Pancreas (tissue), 10 donors: Measurements from ENCODE around the gene BCL7A. TPM values are rescaled to one million over a fixed set of nuclear protein-coding genes. Genes with fewer than 3 reads are reported as not detected.
A peak's percentile ranks its signal among the peaks of the same experiment; 100 is the strongest.

ENCODE experiments used
- ATAC-seq, 4 donors: fragments of 200-7000 bp; cut with Tn5 transposase; one replicate each; pipeline versions ENCODE4 v1.8.0 to v1.9.1; 2020; ENCODE audit warnings: mild to moderate bottlenecking in 4 of 4, moderate library complexity in 4 of 4
- DNase-seq, 6 donors: peaks; one replicate each; pipeline ENCODE4 v3.0.0-alpha.2; 2020
- FAIRE-seq: peaks from 2 replicates; lab custom pipeline; 2012; peaks lifted over from hg19 to GRCh38; lab: Jason Lieb, UNC
- H3K27ac ChIP-seq, 4 donors: fragments of 200-600 bp; sonication (generic); 1 replicate in 3 of 4; 2 replicates in 1 of 4; pipeline versions ENCODE4 v1.5.0 to v1.8.0; 2020
- H3K27me3 ChIP-seq, 4 donors: fragments of 200-600 bp; one replicate each; pipeline ENCODE4 v1.8.0; 2021
- H3K36me3 ChIP-seq, 3 donors: fragments of 200-600 bp; sonication (generic) in 1 of 3; one replicate each; pipeline versions ENCODE4 v1.5.0 to v1.8.0; 2020 to 2021
- H3K4me1 ChIP-seq, 3 donors: fragments of 200-600 bp; one replicate each; pipeline ENCODE4 v1.8.0; 2021
- H3K4me3 ChIP-seq, 4 donors: fragments of 200-600 bp; sonication (generic) in 2 of 4; one replicate each; pipeline versions ENCODE4 v1.5.0 to v1.8.0; 2020 to 2021
- H3K9me3 ChIP-seq, 4 donors: fragments of 200-600 bp; one replicate each; pipeline ENCODE4 v1.8.0; 2021
- WGBS, 2 donors: extraction: QIAGEN DNeasy Blood & Tissue Kit; methylation state at CpG; one replicate each; pipeline ENCODE4 v1.1.7; 2013; 5-methylcytosine and 5-hydroxymethylcytosine counted together
- intact Hi-C, 3 donors: fragments of 100-400 bp; cut with DNase I; formaldehyde crosslinking; loops; one replicate each; pipeline versions ENCODE4 v1.11.1 to v1.14.2; 2022
- polyA plus RNA-seq, 2 donors: library from polyadenylated mRNA; stranded (reverse); fragments of 200-250 nt; gene quantifications; one replicate each; pipeline ENCODE4 v1.2.3, GENCODE V29; 2013
- total RNA-seq, 6 donors: library from RNA; stranded (reverse); fragmentation: NEBNext Ultra II Directional in 4 of 6; extraction: Animal tissue kit (Norgen Biotek cat#: 25700) in 4 of 6; gene quantifications; one replicate each; pipeline versions ENCODE4 v1.2.1 to v1.2.4, GENCODE V29; 2021 to 2023
- TF ChIP-seq, protein P1 (sequence below), 4 donors: fragments of 200-600 bp; sonication (generic) in 3 of 4; IDR thresholded peaks; one replicate each; pipeline versions ENCODE4 v1.5.0 to v1.8.0; 2021; ENCODE audit warnings: antibody characterized with exemption in 4 of 4
- donor health status: healthy with polysubstance abuse.
- donor health status: DM: no; HTN: no; CAD: no; lungs with moderate emphysema.
- donor health status: DM: no; HTN: no; CAD: no.
- donor health status: control.
- donor health status: control.
- donor health status: Bipolar disorder and iron deficiency.
- donor health status: DM: yes; HTN: yes; CAD: no.
- donor health status: DM: no; HTN: no; CAD: no.
- donor health status: DM: no; HTN: no; CAD: no.
- donor health status: DM: yes; HTN: yes; CAD: no.

The BCL7A gene
- total and polyA plus RNA-seq, 8 donors = 6.9 to 13.4 (median 9.0) TPM

DNA sequence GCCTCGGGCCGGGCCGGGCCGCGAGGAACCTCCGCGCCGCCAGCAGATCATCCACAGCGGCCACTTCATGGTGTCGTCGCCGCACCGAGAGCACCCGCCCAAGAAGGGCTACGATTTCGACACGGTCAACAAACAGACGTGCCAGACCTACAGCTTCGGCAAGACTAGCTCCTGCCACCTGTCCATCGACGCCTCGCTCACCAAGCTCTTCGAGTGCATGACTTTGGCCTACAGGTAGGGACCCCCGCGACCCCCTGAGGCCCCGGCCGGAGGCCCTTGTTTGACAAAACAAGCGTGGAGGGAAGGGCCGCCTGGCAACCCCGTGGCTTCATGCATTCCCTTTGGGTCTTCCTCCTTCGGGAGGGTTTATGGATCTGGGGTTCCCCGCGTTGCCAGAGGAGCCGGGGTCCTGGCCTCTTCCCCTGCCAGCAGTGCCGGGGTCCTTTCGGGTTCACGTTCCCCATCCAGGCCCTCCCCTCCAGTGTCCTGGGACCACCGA is 57.4 kb downstream of the BCL7A start:
- Histone ChIP-seq H3K27me3 (no peaks in the 10 kb centered on the region), H3K36me3 (no peaks in the 10 kb centered on the region), H3K4me1 (peaks cover 10 to 32% (median 14%) of the 10 kb centered on the region in 3 donors), H3K27ac (peak overlapping the region; percentile 59 to 78 (median 74)), H3K9me3 (no peaks in the 10 kb centered on the region), H3K4me3 (peak overlapping the region; percentile 55 to 88 (median 80))
- FAIRE-seq (no peak), ATAC-seq (peak in 3 of 4 donors; percentile 1 to 18 (median 1)), DNase-seq (peak in 5 of 6 donors; percentile 50 to 87 (median 64))
- WGBS, 2 donors = 0% methylated on average over 30 to 38 of the region's 38 CpGs
- intact Hi-C loops = no loop called here
- TF ChIP-seq, protein P1, sequence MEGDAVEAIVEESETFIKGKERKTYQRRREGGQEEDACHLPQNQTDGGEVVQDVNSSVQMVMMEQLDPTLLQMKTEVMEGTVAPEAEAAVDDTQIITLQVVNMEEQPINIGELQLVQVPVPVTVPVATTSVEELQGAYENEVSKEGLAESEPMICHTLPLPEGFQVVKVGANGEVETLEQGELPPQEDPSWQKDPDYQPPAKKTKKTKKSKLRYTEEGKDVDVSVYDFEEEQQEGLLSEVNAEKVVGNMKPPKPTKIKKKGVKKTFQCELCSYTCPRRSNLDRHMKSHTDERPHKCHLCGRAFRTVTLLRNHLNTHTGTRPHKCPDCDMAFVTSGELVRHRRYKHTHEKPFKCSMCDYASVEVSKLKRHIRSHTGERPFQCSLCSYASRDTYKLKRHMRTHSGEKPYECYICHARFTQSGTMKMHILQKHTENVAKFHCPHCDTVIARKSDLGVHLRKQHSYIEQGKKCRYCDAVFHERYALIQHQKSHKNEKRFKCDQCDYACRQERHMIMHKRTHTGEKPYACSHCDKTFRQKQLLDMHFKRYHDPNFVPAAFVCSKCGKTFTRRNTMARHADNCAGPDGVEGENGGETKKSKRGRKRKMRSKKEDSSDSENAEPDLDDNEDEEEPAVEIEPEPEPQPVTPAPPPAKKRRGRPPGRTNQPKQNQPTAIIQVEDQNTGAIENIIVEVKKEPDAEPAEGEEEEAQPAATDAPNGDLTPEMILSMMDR (IDR thresholded peaks at IDR 0.05) = no peak

DNA sequence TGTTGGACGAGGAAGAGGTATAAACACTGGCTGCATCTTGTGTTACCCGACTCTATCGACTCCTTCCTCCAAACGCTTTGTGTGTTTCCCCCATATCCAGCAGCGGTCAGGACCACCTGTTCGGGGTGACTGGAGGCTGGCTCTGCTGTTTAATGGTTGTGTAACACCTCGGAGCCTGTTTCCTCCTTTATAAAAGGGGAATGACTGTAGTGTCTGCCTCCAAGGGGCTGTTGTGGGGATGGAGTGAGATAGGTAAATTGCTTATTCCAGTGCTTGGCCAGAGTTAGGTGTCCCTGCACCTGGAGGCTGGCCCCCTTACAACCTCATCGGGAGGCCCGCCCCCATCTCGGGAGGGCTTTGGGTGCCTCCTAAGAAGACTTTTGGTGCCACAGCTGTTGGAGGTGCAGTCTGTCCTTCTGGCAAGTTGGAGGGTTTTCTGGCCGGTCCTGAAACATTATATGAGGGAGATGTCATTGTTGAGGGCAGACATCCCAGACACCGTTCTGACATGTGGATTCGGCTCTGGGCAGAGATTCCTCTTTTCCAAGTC is 57.9 kb downstream of the BCL7A start:
- intact Hi-C loops = no loop called here
- peak overlapping the region; percentile 59 to 78 (median 74) for H3K27ac ChIP-seq
- DNase-seq (peak in 3 of 6 donors; percentile 39 to 55 (median 43)), FAIRE-seq (no peak), ATAC-seq (peak in 3 of 4 donors; percentile 1 to 6 (median 4))
- H3K36me3 ChIP-seq = no peaks in the 10 kb centered on the region
- no peaks in the 10 kb centered on the region for H3K27me3 ChIP-seq
- no peaks in the 10 kb centered on the region for H3K9me3 ChIP-seq
- 0 to 1% methylated on average over 13 of the region's 13 CpGs for WGBS, 2 donors
- peak overlapping the region; percentile 55 to 88 (median 80) for H3K4me3 ChIP-seq
- TF ChIP-seq, protein P1 (IDR thresholded peaks at IDR 0.05) = no peak
- H3K4me1 ChIP-seq = peaks cover 10 to 32% (median 14%) of the 10 kb centered on the region in 3 donors

- intact Hi-C loops = no loop called here
- Histone ChIP-seq H3K36me3 (no peaks in the 10 kb centered on the region), H3K4me1 (peaks cover 10 to 32% (median 14%) of the 10 kb centered on the region in 3 donors), H3K27ac (peak overlapping the region; percentile 59 to 78 (median 74)), H3K9me3 (no peaks in the 10 kb centered on the region), H3K27me3 (no peaks in the 10 kb centered on the region), H3K4me3 (peak overlapping the region; percentile 55 to 88 (median 80))
- DNase-seq (peak; percentile 26 to 73 (median 63)), FAIRE-seq (no peak), ATAC-seq (peak; percentile 18 to 65 (median 48))
- TF ChIP-seq, protein P1 (IDR thresholded peaks at IDR 0.05) = no peak
- WGBS, 2 donors = 3 to 4% methylated on average over 18 of the region's 18 CpGs
Measured at GRCh38 chr12:122080149-122081082, 58.7 kb downstream of the BCL7A start.

- Histone ChIP-seq H3K27ac (peak overlapping the region; percentile 59 to 78 (median 74)), H3K9me3 (no peaks in the 10 kb centered on the region), H3K36me3 (peaks cover 0 to 3% (median 0%) of the 10 kb centered on the region in 3 donors), H3K4me3 (peak overlapping the region; percentile 5 to 88 (median 66)), H3K4me1 (peaks cover 10 to 32% (median 14%) of the 10 kb centered on the region in 3 donors), H3K27me3 (no peaks in the 10 kb centered on the region)
- DNase-seq (peak in 1 of 6 donors; percentile 47), FAIRE-seq (no peak), ATAC-seq (no peak)
- WGBS, 2 donors = 20 to 30% methylated on average over 9 of the region's 9 CpGs
- intact Hi-C loops = no loop called here
- TF ChIP-seq, protein P1 (IDR thresholded peaks at IDR 0.05) = no peak
Measured at GRCh38 chr12:122081083-122081696, 59.5 kb downstream of the BCL7A start.
